K562 (cell line): Measurements from ENCODE around the gene COX6B1. TPM values are rescaled to one million over a fixed set of nuclear protein-coding genes. Genes with fewer than 3 reads are reported as not detected.

Source experiments
- AFF1 ChIP-seq, 2 experiments: fragments of 450-650 bp; IDR thresholded peaks; 2 replicates each; pipeline ENCODE4 v1.6.1; 2018; ENCODE audit warnings: mild to moderate bottlenecking in 2 of 2, low read depth in 1 of 2; ENCODE audit not compliant: partially characterized antibody in 2 of 2
- BRCA1 ChIP-seq, 2 experiments: fragments of 450-650 bp in 1 of 2; sonication (generic) in 1 of 2; formaldehyde crosslinking in 1 of 2; IDR thresholded peaks; 2 replicates each; pipeline versions ENCODE4 v1.5.0 to v1.6.1; 2017 to 2020; ENCODE audit warnings: mild to moderate bottlenecking in 1 of 2, missing genetic modification reagents in 1 of 2
- CTCF ChIP-seq, 3 experiments: IDR thresholded peaks in 2 of 3; conservative IDR thresholded peaks in 1 of 3; 2 replicates each; pipeline ENCODE4 v1.5.1; 2011 to 2012; ENCODE audit warnings: low read length in 3 of 3, mild to moderate bottlenecking in 3 of 3, control low read depth in 2 of 3, improper control_type of control experiment in 1 of 3, inconsistent platforms in 1 of 3, low read depth in 1 of 3, mixed read lengths in 1 of 3, moderate library complexity in 1 of 3; ENCODE audit not compliant: insufficient read depth in 2 of 3
- CTCFL ChIP-seq: IDR thresholded peaks from 2 replicates; pipeline ENCODE4 v1.6.1; 2011; ENCODE audit warnings: borderline replicate concordance, low read depth, mild to moderate bottlenecking, moderate library complexity, low read length; ENCODE audit not compliant: insufficient read depth, poor library complexity, severe bottlenecking
- DLX4 ChIP-seq: fragments of 250-450 bp; sonication (Bioruptor Pico); IDR thresholded peaks from 2 replicates; pipeline ENCODE4 v1.6.1; 2021; ENCODE audit warnings: mild to moderate bottlenecking
- NCOA2 ChIP-seq, 2 experiments: fragments of 450-650 bp; IDR thresholded peaks; 2 replicates each; pipeline ENCODE4 v1.6.1; 2018; ENCODE audit warnings: mild to moderate bottlenecking in 2 of 2, moderate library complexity in 1 of 2; ENCODE audit not compliant: partially characterized antibody in 2 of 2
- PYGO2 ChIP-seq: fragments of 450-650 bp; IDR thresholded peaks from 2 replicates; pipeline ENCODE4 v1.6.1; 2016; ENCODE audit warnings: mild to moderate bottlenecking, missing genetic modification characterization, moderate library complexity, missing compliant biosample characterization
- RREB1 ChIP-seq: fragments of 250-450 bp; sonication (Bioruptor Pico); IDR thresholded peaks from 2 replicates; pipeline ENCODE4 v1.4.0; 2020
- ZNF224 ChIP-seq: sonication (generic); formaldehyde crosslinking; IDR thresholded peaks from 2 replicates; pipeline ENCODE4 v1.8.0; 2022; ENCODE audit warnings: mild to moderate bottlenecking, missing genetic modification reagents
- ZNF77 ChIP-seq: fragments of 250-450 bp; sonication (Bioruptor Pico); IDR thresholded peaks from 2 replicates; pipeline ENCODE4 v1.5.0; 2020
- polyA plus RNA-seq, 8 experiments: library from polyadenylated mRNA; depleted of rRNA in 4 of 8; stranded (reverse) in 5 of 8; unstranded in 3 of 8; fragments of >200 nt; fragmentation: Nextera tagmentation in 2 of 8; fragmentation: Illumina TruSeq in 1 of 8; extraction: Ambion mirVana in 2 of 8; extraction: Trizol in 1 of 8; gene quantifications; 2 replicates each; pipeline versions ENCODE4 v1.2.1 to v1.2.3, GENCODE V29; 2011 to 2014; ENCODE audit warnings: inconsistent platforms in 1 of 8, missing spikeins in 1 of 8
- total RNA-seq, 7 experiments: library from RNA; depleted of rRNA in 6 of 7; stranded (reverse); fragments of >200 nt in 6 of 7; fragmentation: Illumina TruSeq in 2 of 7; extraction: Trizol in 2 of 7; gene quantifications; 2 replicates each; pipeline versions ENCODE4 v1.2.1 to v1.2.3, GENCODE V29; 2011 to 2021; ENCODE audit warnings: low replicate concordance in 1 of 7

COX6B1 gene
- total and polyA plus RNA-seq, 9 of the 15 experiments (the other 6 are each of a cell fraction or from before 2014, with no cell fraction given) = 777 to 2,393 (median 1,219) TPM

- peak; percentile 24 for TF ChIP-seq CTCFL
- no peak for TF ChIP-seq PYGO2
- no peak for TF ChIP-seq ZNF77 (CRISPR knock-in tag)
- TF ChIP-seq RREB1 (CRISPR knock-in tag) = peak; percentile 77; the same call in 1 of the 2 replicates
- no peak for TF ChIP-seq DLX4
- TF ChIP-seq AFF1 (IDR thresholded peaks at IDR 0.05; ENCODE audit: low read depth in 1 of 2, partially characterized antibody in 2 of 2) = no peak
- peak in 2 of 3 experiments; percentile 14 to 25; a peak in 1 of 6 replicates for TF ChIP-seq CTCF (IDR thresholded peaks at IDR 0.05 in 2 of 3, conservative IDR thresholded peaks at IDR 0.05 in 1 of 3; ENCODE audit: insufficient read depth in 2 of 3, low read depth in 1 of 3, low read length in 3 of 3)
- TF ChIP-seq BRCA1 (IDR thresholded peaks at IDR 0.05) = no peak
- TF ChIP-seq BRCA1 (CRISPR knock-in tag; IDR thresholded peaks at IDR 0.05) = 0 out of 2 replicates have a peak, but pooled peaks have one; percentile 33
- no peak for TF ChIP-seq NCOA2 (IDR thresholded peaks at IDR 0.05; ENCODE audit: partially characterized antibody in 2 of 2)
- no peak for TF ChIP-seq ZNF224
Observed at GRCh38 chr19:35612559-35613321, 35.4 kb upstream of the COX6B1 start, which contains the start of gene HAUS5 (continued).
